ENCODE measurements around the gene RELN.

RELN gene

DNA sequence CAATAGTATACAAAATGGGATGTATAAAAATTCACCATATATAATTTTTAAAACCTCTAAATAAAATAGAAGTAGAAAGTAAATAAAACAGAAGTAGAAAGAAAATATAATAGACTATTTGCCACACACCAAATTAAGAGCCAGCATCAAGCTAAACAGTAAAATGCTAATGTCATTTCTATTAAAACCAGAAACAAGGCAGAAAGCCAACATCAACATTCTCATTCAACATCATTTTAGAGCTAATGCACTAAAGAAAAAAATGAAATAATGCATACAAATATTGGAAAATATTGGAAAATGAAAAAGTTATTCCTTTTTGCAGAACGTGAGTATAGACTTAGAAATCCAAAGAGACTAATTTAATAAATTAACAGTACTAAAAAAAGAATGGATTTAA lies 23.4 kb upstream of the RELN start:
- no peak overlapping the region for H2BK12ac ChIP-seq (ENCODE audit: low read length in 2 of 2)
- H2BK120ac ChIP-seq (ENCODE audit: low read depth, low read length), result no peak overlapping the region
- no peak overlapping the region for H3K18ac ChIP-seq (ENCODE audit: low read depth in 1 of 2, low read length in 2 of 2)
- no peak overlapping the region for H2AK5ac ChIP-seq (ENCODE audit: low read length, severe bottlenecking)
- no peak for DNase-seq
- H2AFZ ChIP-seq (ENCODE audit: low read depth, low read length), result no peak overlapping the region
- no peak overlapping the region for H3K23ac ChIP-seq (ENCODE audit: low read length in 2 of 2)
- H3K9ac ChIP-seq (ENCODE audit: low read length), result no peak overlapping the region
- H2BK15ac ChIP-seq (ENCODE audit: low read depth, poor library complexity, severe bottlenecking), result no peak overlapping the region
- H3K9me3 ChIP-seq (ENCODE audit: control insufficient read depth, low read length), result no peaks in the 10 kb centered on the region
- WGBS, result no CpG with 5 or more reads among the region's 1 CpG
- no peak overlapping the region for H3K4me2 ChIP-seq (ENCODE audit: low read length, poor library complexity, severe bottlenecking)
- H3K14ac ChIP-seq (ENCODE audit: low read length in 2 of 2), result no peak overlapping the region
- peaks cover 2% of the 10 kb centered on the region for H3K4me1 ChIP-seq (ENCODE audit: control insufficient read depth, insufficient read depth, low read depth, low read length)
- H3K79me1 ChIP-seq (replicated peaks; ENCODE audit: low read length, poor library complexity, severe bottlenecking), result no peaks in the 10 kb centered on the region
- H2BK5ac ChIP-seq (ENCODE audit: low read depth, low read length, poor library complexity, severe bottlenecking), result no peak overlapping the region
- no peaks in the 10 kb centered on the region for H3K27me3 ChIP-seq (ENCODE audit: control insufficient read depth in 1 of 2, insufficient read depth in 1 of 2, low read length in 2 of 2)
- H4K91ac ChIP-seq (ENCODE audit: low read length), result no peak overlapping the region
- no peak overlapping the region for H3K27ac ChIP-seq (ENCODE audit: low read length, poor library complexity, severe bottlenecking)
- no peak overlapping the region for H3K4ac ChIP-seq (ENCODE audit: low read depth in 1 of 2, low read length in 2 of 2)
- H3K36me3 ChIP-seq (ENCODE audit: control insufficient read depth in 1 of 2, insufficient read depth in 2 of 2, low read depth in 1 of 2, low read length in 2 of 2), result no peaks in the 10 kb centered on the region
- no peak overlapping the region for H4K8ac ChIP-seq (ENCODE audit: low read length)
- no peak overlapping the region for H3K4me3 ChIP-seq (ENCODE audit: insufficient read depth in 1 of 2, low read depth in 1 of 2, low read length in 2 of 2)

DNA sequence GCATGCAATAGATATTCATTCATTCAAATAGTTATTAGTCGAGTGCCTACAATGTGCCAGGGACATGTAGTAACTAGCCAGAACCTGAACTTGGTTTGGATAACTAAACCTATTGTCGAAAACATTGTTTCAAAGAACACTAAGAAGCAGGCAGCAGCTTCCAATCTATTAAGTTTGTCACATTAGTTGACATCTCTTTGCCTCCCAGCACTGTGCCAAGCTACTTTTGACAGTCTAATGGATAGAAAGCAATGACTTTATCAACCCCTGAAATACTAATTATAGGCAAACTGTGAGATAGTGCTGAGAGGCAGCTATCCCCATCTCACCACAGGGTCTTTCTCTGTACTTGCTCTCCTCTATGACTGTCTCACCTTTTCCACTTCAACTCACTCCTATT lies 22.4 kb upstream of the RELN start:
- no peak overlapping the region for H4K91ac ChIP-seq (ENCODE audit: low read length)
- no peak overlapping the region for H2BK120ac ChIP-seq (ENCODE audit: low read depth, low read length)
- H2AK5ac ChIP-seq (ENCODE audit: low read length, severe bottlenecking), result no peak overlapping the region
- H3K14ac ChIP-seq (ENCODE audit: low read length in 2 of 2), result no peak overlapping the region
- H3K4me2 ChIP-seq (ENCODE audit: low read length, poor library complexity, severe bottlenecking), result no peak overlapping the region
- H3K4ac ChIP-seq (ENCODE audit: low read depth in 1 of 2, low read length in 2 of 2), result no peak overlapping the region
- no peak overlapping the region for H2AFZ ChIP-seq (ENCODE audit: low read depth, low read length)
- H3K9me3 ChIP-seq (ENCODE audit: control insufficient read depth, low read length), result no peaks in the 10 kb centered on the region
- no peak overlapping the region for H3K27ac ChIP-seq (ENCODE audit: low read length, poor library complexity, severe bottlenecking)
- no peak overlapping the region for H3K23ac ChIP-seq (ENCODE audit: low read length in 2 of 2)
- no peaks in the 10 kb centered on the region for H3K79me1 ChIP-seq (replicated peaks; ENCODE audit: low read length, poor library complexity, severe bottlenecking)
- no peak overlapping the region for H4K8ac ChIP-seq (ENCODE audit: low read length)
- H2BK15ac ChIP-seq (ENCODE audit: low read depth, poor library complexity, severe bottlenecking), result no peak overlapping the region
- peaks cover 2% of the 10 kb centered on the region for H3K4me1 ChIP-seq (ENCODE audit: control insufficient read depth, insufficient read depth, low read depth, low read length)
- H2BK5ac ChIP-seq (ENCODE audit: low read depth, low read length, poor library complexity, severe bottlenecking), result no peak overlapping the region
- H2BK12ac ChIP-seq (ENCODE audit: low read length in 2 of 2), result no peak overlapping the region
- H3K9ac ChIP-seq (ENCODE audit: low read length), result no peak overlapping the region
- H3K4me3 ChIP-seq (ENCODE audit: insufficient read depth in 1 of 2, low read depth in 1 of 2, low read length in 2 of 2), result no peak overlapping the region
- no peak overlapping the region for H3K18ac ChIP-seq (ENCODE audit: low read depth in 1 of 2, low read length in 2 of 2)
- no peaks in the 10 kb centered on the region for H3K27me3 ChIP-seq (ENCODE audit: control insufficient read depth in 1 of 2, insufficient read depth in 1 of 2, low read length in 2 of 2)
- 79% methylated on average over 2 of the region's 2 CpGs for WGBS
- H3K36me3 ChIP-seq (ENCODE audit: control insufficient read depth in 1 of 2, insufficient read depth in 2 of 2, low read depth in 1 of 2, low read length in 2 of 2), result no peaks in the 10 kb centered on the region
- no peak for DNase-seq

DNA sequence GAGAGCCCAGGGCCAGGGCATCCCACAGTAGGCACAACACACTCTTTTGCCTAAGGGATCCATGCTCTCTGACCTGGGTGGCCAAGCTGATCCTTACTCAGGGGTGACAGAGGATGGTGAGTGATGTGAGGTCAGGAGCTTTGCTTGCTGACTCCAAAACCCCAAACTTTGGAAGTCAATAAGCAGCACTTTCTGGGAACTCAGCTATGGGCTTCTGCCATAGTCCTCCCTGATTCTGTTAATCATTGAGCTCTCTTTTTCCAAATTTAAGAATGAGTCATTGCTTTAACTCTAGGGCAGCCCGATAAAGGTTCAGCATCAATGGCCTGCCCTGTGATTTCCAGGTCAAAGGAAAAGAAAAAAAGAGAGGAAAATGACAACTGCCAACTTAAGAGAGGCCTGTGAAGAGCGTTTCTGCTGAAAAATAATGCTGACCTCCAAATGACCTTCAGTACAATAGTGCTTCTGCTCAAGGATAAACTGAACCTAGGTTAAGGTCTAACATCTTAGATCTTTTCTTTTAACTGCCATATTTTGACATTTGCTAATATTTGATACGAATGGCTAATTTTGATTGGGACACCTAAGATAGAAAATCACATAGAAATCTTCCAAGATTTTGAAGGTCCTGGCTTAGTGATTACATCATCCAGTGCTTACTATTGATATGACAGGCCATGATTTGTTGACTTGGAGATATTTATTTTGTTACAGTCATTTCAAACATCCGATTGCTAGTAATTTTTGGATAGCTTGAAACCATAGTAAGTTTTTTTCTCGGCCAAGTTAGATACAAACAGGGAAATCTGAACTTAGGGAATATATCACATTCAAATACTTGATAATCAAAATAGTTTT lies 20.8 kb upstream of the RELN start:
- WGBS, result 58% methylated on average over 2 of the region's 5 CpGs
- Histone ChIP-seq H2BK120ac (ENCODE audit: low read depth, low read length) (no peak overlapping the region), H2AFZ (ENCODE audit: low read depth, low read length) (no peak overlapping the region), H3K23ac (ENCODE audit: low read length in 2 of 2) (no peak overlapping the region), H4K8ac (ENCODE audit: low read length) (no peak overlapping the region), H3K9ac (ENCODE audit: low read length) (no peak overlapping the region), H3K36me3 (ENCODE audit: control insufficient read depth in 1 of 2, insufficient read depth in 2 of 2, low read depth in 1 of 2, low read length in 2 of 2) (no peaks in the 10 kb centered on the region), H3K79me1 (replicated peaks; ENCODE audit: low read length, poor library complexity, severe bottlenecking) (no peaks in the 10 kb centered on the region), H3K27me3 (ENCODE audit: control insufficient read depth in 1 of 2, insufficient read depth in 1 of 2, low read length in 2 of 2) (no peaks in the 10 kb centered on the region), H3K27ac (ENCODE audit: low read length, poor library complexity, severe bottlenecking) (no peak overlapping the region), H3K18ac (ENCODE audit: low read depth in 1 of 2, low read length in 2 of 2) (no peak overlapping the region), H2BK15ac (ENCODE audit: low read depth, poor library complexity, severe bottlenecking) (no peak overlapping the region), H3K4me3 (ENCODE audit: insufficient read depth in 1 of 2, low read depth in 1 of 2, low read length in 2 of 2) (no peak overlapping the region), H3K4ac (ENCODE audit: low read depth in 1 of 2, low read length in 2 of 2) (no peak overlapping the region), H3K14ac (ENCODE audit: low read length in 2 of 2) (no peak overlapping the region), H3K4me2 (ENCODE audit: low read length, poor library complexity, severe bottlenecking) (no peak overlapping the region), H2AK5ac (ENCODE audit: low read length, severe bottlenecking) (no peak overlapping the region), H3K9me3 (ENCODE audit: control insufficient read depth, low read length) (no peaks in the 10 kb centered on the region), H4K91ac (ENCODE audit: low read length) (no peak overlapping the region), H2BK12ac (ENCODE audit: low read length in 2 of 2) (no peak overlapping the region), H3K4me1 (ENCODE audit: control insufficient read depth, insufficient read depth, low read depth, low read length) (peaks cover 4% of the 10 kb centered on the region), H2BK5ac (ENCODE audit: low read depth, low read length, poor library complexity, severe bottlenecking) (no peak overlapping the region)
- no peak for DNase-seq

DNA sequence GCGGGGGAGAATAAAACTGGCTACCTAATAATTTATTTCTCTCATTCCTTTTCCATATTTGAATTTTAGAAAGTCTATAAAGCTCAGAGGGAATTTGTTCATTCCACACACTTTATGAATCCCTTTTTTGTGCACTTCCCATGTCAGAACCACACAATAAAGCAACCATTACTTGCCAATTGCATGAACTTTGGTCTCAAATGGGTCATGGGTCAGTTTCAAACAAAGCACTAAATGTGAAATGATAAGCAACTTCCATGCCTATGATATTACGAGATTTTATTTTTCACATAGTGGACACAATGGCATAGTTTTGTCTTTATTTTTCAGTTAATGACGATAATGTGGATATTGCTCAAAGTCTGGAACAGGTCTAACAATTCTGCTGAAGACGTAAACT lies 18.6 kb upstream of the RELN start:
- H3K23ac ChIP-seq (ENCODE audit: low read length in 2 of 2), result no peak overlapping the region
- no peak overlapping the region for H4K91ac ChIP-seq (ENCODE audit: low read length)
- H3K4me3 ChIP-seq (ENCODE audit: insufficient read depth in 1 of 2, low read depth in 1 of 2, low read length in 2 of 2), result no peak overlapping the region
- H3K27me3 ChIP-seq (ENCODE audit: control insufficient read depth in 1 of 2, insufficient read depth in 1 of 2, low read length in 2 of 2), result no peaks in the 10 kb centered on the region
- H3K9ac ChIP-seq (ENCODE audit: low read length), result no peak overlapping the region
- peaks cover 6% of the 10 kb centered on the region for H3K4me1 ChIP-seq (ENCODE audit: control insufficient read depth, insufficient read depth, low read depth, low read length)
- no peak overlapping the region for H2BK120ac ChIP-seq (ENCODE audit: low read depth, low read length)
- no peak overlapping the region for H3K4ac ChIP-seq (ENCODE audit: low read depth in 1 of 2, low read length in 2 of 2)
- no peaks in the 10 kb centered on the region for H3K36me3 ChIP-seq (ENCODE audit: control insufficient read depth in 1 of 2, insufficient read depth in 2 of 2, low read depth in 1 of 2, low read length in 2 of 2)
- no peak overlapping the region for H2BK12ac ChIP-seq (ENCODE audit: low read length in 2 of 2)
- H3K4me2 ChIP-seq (ENCODE audit: low read length, poor library complexity, severe bottlenecking), result no peak overlapping the region
- no peak overlapping the region for H2AK5ac ChIP-seq (ENCODE audit: low read length, severe bottlenecking)
- no peak overlapping the region for H2BK5ac ChIP-seq (ENCODE audit: low read depth, low read length, poor library complexity, severe bottlenecking)
- no peak overlapping the region for H3K27ac ChIP-seq (ENCODE audit: low read length, poor library complexity, severe bottlenecking)
- H3K79me1 ChIP-seq (replicated peaks; ENCODE audit: low read length, poor library complexity, severe bottlenecking), result no peaks in the 10 kb centered on the region
- WGBS, result 83% methylated on average over 1 of the region's 4 CpGs
- no peak overlapping the region for H2BK15ac ChIP-seq (ENCODE audit: low read depth, poor library complexity, severe bottlenecking)
- H3K18ac ChIP-seq (ENCODE audit: low read depth in 1 of 2, low read length in 2 of 2), result no peak overlapping the region
- H3K14ac ChIP-seq (ENCODE audit: low read length in 2 of 2), result no peak overlapping the region
- H2AFZ ChIP-seq (ENCODE audit: low read depth, low read length), result no peak overlapping the region
- no peak for DNase-seq
- H4K8ac ChIP-seq (ENCODE audit: low read length), result no peak overlapping the region
- H3K9me3 ChIP-seq (ENCODE audit: control insufficient read depth, low read length), result no peaks in the 10 kb centered on the region

Data from mesenchymal stem cell (in vitro differentiated cells and primary cell).